ENCODE data around the gene ZNG1C.
"Not testable (repeated sequence)": the region's sequence is repeated elsewhere in the genome, so short reads cannot be mapped to it uniquely, and the experiment has no call there.

Gene ZNG1C

DNA sequence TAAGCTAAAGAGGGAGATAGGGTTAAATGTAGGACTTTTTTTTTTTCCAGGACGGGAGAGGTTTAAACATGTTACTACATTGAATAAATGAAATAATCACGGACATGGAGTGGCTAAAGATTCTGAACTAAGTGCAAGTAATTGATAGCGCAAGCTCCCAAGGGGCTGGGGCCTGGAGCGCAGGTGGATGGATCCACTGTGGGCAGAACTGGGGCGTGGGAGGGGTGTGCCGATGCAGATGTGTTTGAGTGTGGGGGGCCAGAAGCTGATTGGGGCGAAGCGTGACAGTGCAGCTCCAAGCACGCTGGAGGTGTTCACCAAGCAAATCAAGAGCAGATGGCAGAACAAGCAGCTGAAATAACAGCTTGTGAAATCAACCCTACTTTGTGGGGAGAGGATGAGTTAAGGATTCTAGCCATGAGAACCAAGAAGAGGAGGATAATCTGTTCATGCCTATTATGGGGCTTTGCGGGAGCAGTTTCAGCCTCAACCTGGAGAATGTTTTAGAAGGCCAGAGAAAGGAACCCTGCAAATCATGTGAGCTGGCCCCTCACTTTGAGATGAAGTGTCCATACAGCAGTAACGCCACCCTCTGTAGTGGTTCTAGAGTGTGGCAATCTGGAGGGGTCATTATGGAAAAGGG lies 88.9 kb downstream of the ZNG1C start:
- H3K9me2 ChIP-seq (replicated peaks; ENCODE audit: control insufficient read depth, low read length); H3K79me2 ChIP-seq (ENCODE audit: control insufficient read depth, low read length); H3K27ac ChIP-seq (ENCODE audit: low read depth, low read length); H3K9me3 ChIP-seq (ENCODE audit: control insufficient read depth, insufficient read depth, low read length); H4K20me1 ChIP-seq (ENCODE audit: control insufficient read depth, insufficient read depth, low read depth, low read length); H3F3A ChIP-seq (ENCODE audit: control insufficient read depth, insufficient read depth); H3K4me1 ChIP-seq (ENCODE audit: control insufficient read depth, low read length); H3K27me3 ChIP-seq (ENCODE audit: control insufficient read depth, low read length); H3K36me3 ChIP-seq (ENCODE audit: control insufficient read depth, low read length); H3K4me3 ChIP-seq (ENCODE audit: low read length); H3K4me2 ChIP-seq (ENCODE audit: low read length): not testable (repeated sequence)

- not testable (repeated sequence) for H3K27me3 ChIP-seq (ENCODE audit: control insufficient read depth, low read length); H3K4me2 ChIP-seq (ENCODE audit: low read length); H3K4me3 ChIP-seq (ENCODE audit: low read length); H4K20me1 ChIP-seq (ENCODE audit: control insufficient read depth, insufficient read depth, low read depth, low read length); H3K9me3 ChIP-seq (ENCODE audit: control insufficient read depth, insufficient read depth, low read length); H3K9me2 ChIP-seq (replicated peaks; ENCODE audit: control insufficient read depth, low read length); H3F3A ChIP-seq (ENCODE audit: control insufficient read depth, insufficient read depth); H3K4me1 ChIP-seq (ENCODE audit: control insufficient read depth, low read length); H3K27ac ChIP-seq (ENCODE audit: low read depth, low read length); H3K79me2 ChIP-seq (ENCODE audit: control insufficient read depth, low read length); H3K36me3 ChIP-seq (ENCODE audit: control insufficient read depth, low read length)
These were observed 90.3 kb downstream of the ZNG1C start for GRCh38 chr9:68332122-68332521.

- H3K27ac ChIP-seq (ENCODE audit: low read depth, low read length); H3K36me3 ChIP-seq (ENCODE audit: control insufficient read depth, low read length): not testable (repeated sequence)
These were observed 94.2 kb downstream of the ZNG1C start for GRCh38 chr9:68335935-68336334.

GRCh38 chr9:68336639-68337339 lies 95.0 kb downstream of the ZNG1C start:
- H3K27me3 ChIP-seq (ENCODE audit: control insufficient read depth, low read length); H3K79me2 ChIP-seq (ENCODE audit: control insufficient read depth, low read length); H3K36me3 ChIP-seq (ENCODE audit: control insufficient read depth, low read length); H4K20me1 ChIP-seq (ENCODE audit: control insufficient read depth, insufficient read depth, low read depth, low read length); H3K4me2 ChIP-seq (ENCODE audit: low read length); H3K27ac ChIP-seq (ENCODE audit: low read depth, low read length); H3K4me1 ChIP-seq (ENCODE audit: control insufficient read depth, low read length); H3K9me2 ChIP-seq (replicated peaks; ENCODE audit: control insufficient read depth, low read length); H3F3A ChIP-seq (ENCODE audit: control insufficient read depth, insufficient read depth); H3K9me3 ChIP-seq (ENCODE audit: control insufficient read depth, insufficient read depth, low read length); H3K4me3 ChIP-seq (ENCODE audit: low read length): not testable (repeated sequence)

More at GRCh38 chr9:68335935-68336334, 94.2 kb downstream of the ZNG1C start:
- not testable (repeated sequence) for H3K79me2 ChIP-seq (ENCODE audit: control insufficient read depth, low read length); H3K4me1 ChIP-seq (ENCODE audit: control insufficient read depth, low read length); H3K9me2 ChIP-seq (replicated peaks; ENCODE audit: control insufficient read depth, low read length); H3K27me3 ChIP-seq (ENCODE audit: control insufficient read depth, low read length); H4K20me1 ChIP-seq (ENCODE audit: control insufficient read depth, insufficient read depth, low read depth, low read length); H3K4me2 ChIP-seq (ENCODE audit: low read length); H3F3A ChIP-seq (ENCODE audit: control insufficient read depth, insufficient read depth); H3K9me3 ChIP-seq (ENCODE audit: control insufficient read depth, insufficient read depth, low read length); H3K4me3 ChIP-seq (ENCODE audit: low read length)

DNA sequence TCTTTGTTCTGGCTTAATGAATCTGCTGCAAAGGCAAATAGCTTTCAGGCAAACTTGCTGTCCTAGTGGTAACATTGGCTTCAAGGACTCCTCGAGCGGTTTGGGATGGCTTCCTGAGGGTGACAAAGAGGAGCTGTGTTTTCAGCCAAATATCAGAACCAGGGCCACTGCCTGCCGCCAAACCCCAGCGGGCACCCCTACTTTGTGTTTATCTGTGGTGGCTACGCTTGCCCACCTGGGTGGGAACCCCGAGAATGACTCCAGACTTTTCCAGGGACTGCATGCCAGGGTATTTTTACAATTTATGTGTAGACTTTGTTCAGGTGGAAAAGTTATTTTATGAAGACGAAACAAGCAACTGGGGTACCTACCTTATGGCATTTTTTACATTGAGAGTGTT lies 96.2 kb downstream of the ZNG1C start:
- not testable (repeated sequence) for H3F3A ChIP-seq (ENCODE audit: control insufficient read depth, insufficient read depth); H3K9me2 ChIP-seq (replicated peaks; ENCODE audit: control insufficient read depth, low read length); H3K4me1 ChIP-seq (ENCODE audit: control insufficient read depth, low read length); H3K27me3 ChIP-seq (ENCODE audit: control insufficient read depth, low read length); H3K4me3 ChIP-seq (ENCODE audit: low read length); H4K20me1 ChIP-seq (ENCODE audit: control insufficient read depth, insufficient read depth, low read depth, low read length); H3K79me2 ChIP-seq (ENCODE audit: control insufficient read depth, low read length); H3K4me2 ChIP-seq (ENCODE audit: low read length); H3K36me3 ChIP-seq (ENCODE audit: control insufficient read depth, low read length); H3K9me3 ChIP-seq (ENCODE audit: control insufficient read depth, insufficient read depth, low read length); H3K27ac ChIP-seq (ENCODE audit: low read depth, low read length)

DNA sequence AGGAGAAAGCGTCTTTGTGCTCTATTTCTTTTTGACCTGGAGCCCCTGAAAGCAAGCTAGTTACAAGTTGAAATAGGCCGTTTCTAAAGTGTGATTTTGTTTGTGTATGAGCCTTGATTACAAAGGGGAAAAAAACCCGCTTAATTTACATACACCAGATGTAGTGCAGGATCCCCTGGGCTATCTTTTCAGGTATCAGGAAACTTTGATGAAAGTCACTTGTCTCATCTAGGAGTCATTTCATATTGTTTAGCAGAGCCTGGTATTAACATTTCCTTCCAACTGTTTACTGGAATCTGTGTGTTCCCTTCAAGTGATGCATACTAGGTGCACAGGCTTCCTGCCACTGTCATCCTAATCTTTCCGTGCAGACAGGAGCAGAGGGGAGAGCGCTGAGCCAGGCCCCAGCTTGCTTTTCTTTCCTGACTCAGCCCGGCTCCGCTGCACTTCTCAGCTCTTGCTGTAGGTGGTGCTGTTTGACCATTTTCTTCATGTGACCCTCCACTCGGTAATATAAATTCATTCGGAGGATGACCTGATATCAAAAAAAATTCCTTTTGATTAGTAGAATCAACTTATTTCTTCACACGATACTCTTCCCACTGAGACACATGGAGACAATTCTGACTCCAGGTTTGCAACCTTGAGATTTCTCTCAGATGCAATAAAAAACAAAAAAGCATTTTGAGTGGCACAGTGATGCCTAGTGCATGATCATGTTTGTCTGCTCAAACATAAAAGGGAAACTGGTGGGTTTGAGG lies 100.7 kb downstream of the ZNG1C start:
- H3K9me2 ChIP-seq (replicated peaks; ENCODE audit: control insufficient read depth, low read length); H3K27me3 ChIP-seq (ENCODE audit: control insufficient read depth, low read length); H3K4me2 ChIP-seq (ENCODE audit: low read length); H3K4me3 ChIP-seq (ENCODE audit: low read length); H3F3A ChIP-seq (ENCODE audit: control insufficient read depth, insufficient read depth); H3K9me3 ChIP-seq (ENCODE audit: control insufficient read depth, insufficient read depth, low read length); H3K79me2 ChIP-seq (ENCODE audit: control insufficient read depth, low read length); H3K4me1 ChIP-seq (ENCODE audit: control insufficient read depth, low read length); H4K20me1 ChIP-seq (ENCODE audit: control insufficient read depth, insufficient read depth, low read depth, low read length); H3K36me3 ChIP-seq (ENCODE audit: control insufficient read depth, low read length); H3K27ac ChIP-seq (ENCODE audit: low read depth, low read length): not testable (repeated sequence)

DNA sequence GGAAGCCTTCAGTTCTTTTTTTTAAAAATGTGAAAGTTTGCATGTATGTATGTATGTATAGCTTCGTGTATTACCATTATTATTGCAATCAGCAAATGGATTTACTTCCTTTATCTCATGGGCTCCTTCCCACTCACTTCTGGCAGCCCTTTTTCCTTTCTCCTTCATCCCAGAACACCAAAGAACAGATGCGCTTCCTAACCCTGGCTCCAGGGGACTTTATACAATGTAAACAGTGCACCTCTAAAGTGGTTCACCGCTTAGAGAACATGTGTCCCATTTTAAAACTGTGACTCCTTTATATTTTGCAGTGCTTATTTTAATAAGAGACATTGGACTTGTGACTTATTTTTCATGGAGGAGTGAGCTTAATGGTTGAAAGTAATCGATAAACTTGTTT lies 101.5 kb downstream of the ZNG1C start:
- not testable (repeated sequence) for H3K9me3 ChIP-seq (ENCODE audit: control insufficient read depth, insufficient read depth, low read length); H3K9me2 ChIP-seq (replicated peaks; ENCODE audit: control insufficient read depth, low read length); H4K20me1 ChIP-seq (ENCODE audit: control insufficient read depth, insufficient read depth, low read depth, low read length); H3K36me3 ChIP-seq (ENCODE audit: control insufficient read depth, low read length); H3K4me3 ChIP-seq (ENCODE audit: low read length); H3F3A ChIP-seq (ENCODE audit: control insufficient read depth, insufficient read depth); H3K27ac ChIP-seq (ENCODE audit: low read depth, low read length); H3K4me1 ChIP-seq (ENCODE audit: control insufficient read depth, low read length); H3K79me2 ChIP-seq (ENCODE audit: control insufficient read depth, low read length); H3K27me3 ChIP-seq (ENCODE audit: control insufficient read depth, low read length); H3K4me2 ChIP-seq (ENCODE audit: low read length)

DNA sequence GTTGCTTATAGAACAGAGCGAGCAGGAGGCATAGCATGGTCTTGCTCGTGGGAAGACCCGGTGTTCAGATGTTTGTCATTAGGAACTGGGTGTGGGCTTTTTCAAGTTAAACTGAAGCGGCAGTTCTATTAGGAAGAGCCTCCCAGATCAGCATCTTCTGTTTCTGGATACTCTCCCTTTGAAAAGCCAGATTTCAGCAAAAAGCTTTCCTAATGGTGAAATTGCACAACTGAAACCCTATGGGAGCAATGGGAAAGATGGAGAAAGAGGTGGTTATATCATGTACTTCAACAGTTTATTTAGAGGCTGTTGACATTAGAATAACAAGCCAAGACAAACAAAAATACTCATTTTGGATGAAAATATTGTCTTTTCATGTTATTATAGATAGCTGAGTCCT lies 102.2 kb downstream of the ZNG1C start:
- H4K20me1 ChIP-seq (ENCODE audit: control insufficient read depth, insufficient read depth, low read depth, low read length) = not testable (repeated sequence)

More for the DNA sequence above, 102.2 kb downstream of the ZNG1C start:
- not testable (repeated sequence) for H3K27ac ChIP-seq (ENCODE audit: low read depth, low read length); H3K4me1 ChIP-seq (ENCODE audit: control insufficient read depth, low read length); H3F3A ChIP-seq (ENCODE audit: control insufficient read depth, insufficient read depth); H3K36me3 ChIP-seq (ENCODE audit: control insufficient read depth, low read length); H3K27me3 ChIP-seq (ENCODE audit: control insufficient read depth, low read length); H3K9me2 ChIP-seq (replicated peaks; ENCODE audit: control insufficient read depth, low read length); H3K4me2 ChIP-seq (ENCODE audit: low read length); H3K79me2 ChIP-seq (ENCODE audit: control insufficient read depth, low read length); H3K4me3 ChIP-seq (ENCODE audit: low read length); H3K9me3 ChIP-seq (ENCODE audit: control insufficient read depth, insufficient read depth, low read length)

Measured in DOHH2 (cell line).